CD4-positive, CD25-positive, alpha-beta regulatory T cell (primary cell): Measurements from ENCODE around the gene RHBDD3. TPM values are rescaled to one million over a fixed set of nuclear protein-coding genes. Genes with fewer than 3 reads are reported as not detected.
A peak's percentile ranks its signal among the peaks of the same experiment; 100 is the strongest.

Experiments used
- ATAC-seq, 2 donors: fragments of 150-1000 bp; cut with Tn5 transposase; one replicate each; pipeline ENCODE4 v1.10.0; 2021; ENCODE audit warnings: low read depth in 2 of 2, moderate number of reproducible peaks in 2 of 2, moderate library complexity in 1 of 2
- DNase-seq, 3 donors: peaks; one replicate each; pipeline versions ENCODE4 v3.0.0 to v3.0.0-alpha.2; 2012 to 2022; ENCODE audit warnings: mixed read lengths in 1 of 3
- H3K27ac ChIP-seq: one replicate; pipeline ENCODE4 v1.7.0; 2013; ENCODE audit warnings: mild to moderate bottlenecking, low read length; ENCODE audit not compliant: insufficient read depth, poor library complexity, severe bottlenecking
- H3K27me3 ChIP-seq: one replicate; pipeline ENCODE4 v1.7.0; 2013; ENCODE audit warnings: low read length; ENCODE audit not compliant: control insufficient read depth, insufficient read depth
- H3K36me3 ChIP-seq: one replicate; pipeline ENCODE4 v1.7.0; 2013; ENCODE audit warnings: mild to moderate bottlenecking, low read length, moderate library complexity; ENCODE audit not compliant: control insufficient read depth, insufficient read depth
- H3K4me1 ChIP-seq: 2 replicates; pipeline ENCODE4 v1.7.0; 2013; ENCODE audit warnings: mild to moderate bottlenecking, low read length; ENCODE audit not compliant: insufficient read depth, control insufficient read depth, poor library complexity, severe bottlenecking
- H3K4me3 ChIP-seq: one replicate; pipeline ENCODE4 v1.7.0; 2013; ENCODE audit warnings: low read depth, mild to moderate bottlenecking, low read length, moderate library complexity
- H3K9me3 ChIP-seq, 2 experiments: 1 replicate in 1 of 2; 2 replicates in 1 of 2; pipeline ENCODE4 v1.7.0; 2013; ENCODE audit warnings: low read length in 2 of 2, mild to moderate bottlenecking in 1 of 2, moderate library complexity in 1 of 2; ENCODE audit not compliant: control insufficient read depth in 2 of 2
- H3K27ac Mint-ChIP-seq, 3 donors: one replicate each; pipeline ENCODE4 v1.8.0; 2020 to 2022; ENCODE audit warnings: mild to moderate bottlenecking in 3 of 3, mixed read lengths in 3 of 3, moderate library complexity in 2 of 3
- H3K27me3 Mint-ChIP-seq: one replicate; pipeline ENCODE4 v1.8.0; 2022; ENCODE audit warnings: mild to moderate bottlenecking, mixed read lengths
- H3K36me3 Mint-ChIP-seq: one replicate; pipeline ENCODE4 v1.8.0; 2020; ENCODE audit warnings: mixed read lengths
- H3K4me1 Mint-ChIP-seq, 4 donors: one replicate each; pipeline ENCODE4 v1.8.0; 2020 to 2022; ENCODE audit warnings: mixed read lengths in 4 of 4, mild to moderate bottlenecking in 1 of 4
- H3K4me3 Mint-ChIP-seq, 4 donors: one replicate each; pipeline ENCODE4 v1.8.0; 2020 to 2022; ENCODE audit warnings: mild to moderate bottlenecking in 4 of 4, mixed read lengths in 4 of 4, moderate library complexity in 3 of 4
- H3K9me3 Mint-ChIP-seq, 7 donors: one replicate each; pipeline ENCODE4 v1.8.0; 2020 to 2022; ENCODE audit warnings: mixed read lengths in 7 of 7, mild to moderate bottlenecking in 3 of 7, moderate library complexity in 2 of 7
- polyA plus RNA-seq, 4 donors: library from polyadenylated mRNA; unstranded; fragments of 300-500 nt; fragmentation: Illumina TruSeq; gene quantifications; one replicate each; pipeline ENCODE4 v1.2.3, GENCODE V29; 2021
- total RNA-seq: library from RNA; stranded (reverse); gene quantifications from one replicate; pipeline ENCODE4 v1.2.3, GENCODE V29; 2022

Gene RHBDD3
- total RNA-seq (16.0 TPM), polyA plus RNA-seq (10 to 100 TPM in 2 of 4 donors, 1 to 10 TPM in 2; 6.5 to 11.4 (median 9.2) TPM)

- peak within 1 kb of the TSS; percentile 99 to 100 (median 99) for H3K27ac Mint-ChIP-seq
- H3K4me3 Mint-ChIP-seq = peak within 1 kb of the TSS; percentile 96 to 99 (median 96)
- peaks cover 0 to 2% (median 0%) of the 10 kb centered on the region in 7 donors for H3K9me3 Mint-ChIP-seq
- H3K27me3 Mint-ChIP-seq = peaks cover 4% of the 10 kb centered on the region
- peaks cover 21 to 60% (median 50%) of the 10 kb centered on the region in 4 donors for H3K4me1 Mint-ChIP-seq
- ATAC-seq = peak; percentile 92 to 94
- DNase-seq = peak; percentile 91 to 97 (median 96)
- peaks cover 22% of the 10 kb centered on the region for H3K36me3 Mint-ChIP-seq
- peaks cover 54% of the 10 kb centered on the region for H3K4me1 ChIP-seq
- peak within 1 kb of the TSS; percentile 93 for H3K27ac ChIP-seq
- no peaks in the 10 kb centered on the region for H3K27me3 ChIP-seq
- H3K4me3 ChIP-seq = peak within 1 kb of the TSS; percentile 87
- H3K9me3 ChIP-seq = no peaks in the 10 kb centered on the region
- H3K36me3 ChIP-seq = peaks cover 15% of the 10 kb centered on the region
Observed at GRCh38 chr22:29267858-29268510, at the start of gene RHBDD3, which contains the start of gene EWSR1. Gene RHBDD3 (minus strand): TSS chr22:29267981. CDS start chr22:29265626, 2,355 bp downstream. Gene EWSR1 (plus strand): TSS chr22:29268268. CDS start chr22:29268337, 69 bp downstream.

- Histone ChIP-seq H3K36me3 (no peaks in the 10 kb centered on the region), H3K27ac (no peak overlapping the region), H3K4me1 (peaks cover 16% of the 10 kb centered on the region), H3K9me3 (no peaks in the 10 kb centered on the region), H3K27me3 (peaks cover 7% of the 10 kb centered on the region), H3K4me3 (no peak overlapping the region)
- no peak for DNase-seq
- H3K27ac Mint-ChIP-seq = no peak overlapping the region
- H3K27me3 Mint-ChIP-seq = peaks cover 40% of the 10 kb centered on the region
- ATAC-seq = no peak
- H3K9me3 Mint-ChIP-seq = no peaks in the 10 kb centered on the region
- H3K36me3 Mint-ChIP-seq = no peaks in the 10 kb centered on the region
- peak overlapping the region in 3 of 4 donors; percentile 30 to 48 (median 40) for H3K4me3 Mint-ChIP-seq
- H3K4me1 Mint-ChIP-seq = peaks cover 0 to 17% (median 12%) of the 10 kb centered on the region in 4 donors
Observed at GRCh38 chr22:29316141-29316828, 48.5 kb upstream of the RHBDD3 start.

GRCh38 chr22:29315286-29316140 lies 47.7 kb upstream of the RHBDD3 start, which contains the start of gene RASL10A:
Gene RASL10A (minus strand): TSS chr22:29315697. CDS start chr22:29315246, 451 bp downstream.
- Histone ChIP-seq H3K4me1 (peaks cover 21% of the 10 kb centered on the region), H3K36me3 (no peaks in the 10 kb centered on the region), H3K9me3 (no peaks in the 10 kb centered on the region), H3K4me3 (no peak within 1 kb of the TSS), H3K27ac (no peak within 1 kb of the TSS), H3K27me3 (peaks cover 7% of the 10 kb centered on the region)
- Mint-ChIP-seq H3K4me1 (peaks cover 0 to 17% (median 12%) of the 10 kb centered on the region in 4 donors), H3K36me3 (no peaks in the 10 kb centered on the region), H3K4me3 (peak within 1 kb of the TSS; percentile 30 to 66 (median 42)), H3K27ac (no peak within 1 kb of the TSS), H3K27me3 (peaks cover 40% of the 10 kb centered on the region), H3K9me3 (no peaks in the 10 kb centered on the region)
- ATAC-seq (no peak), DNase-seq (no peak)

GRCh38 chr22:29314537-29315285 lies 46.9 kb upstream of the RHBDD3 start:
- Mint-ChIP-seq H3K27me3 (peaks cover 40% of the 10 kb centered on the region), H3K27ac (no peak overlapping the region), H3K36me3 (no peaks in the 10 kb centered on the region), H3K4me1 (peaks cover 0 to 17% (median 12%) of the 10 kb centered on the region in 4 donors), H3K4me3 (peak overlapping the region in 3 of 4 donors; percentile 35 to 66 (median 50)), H3K9me3 (no peaks in the 10 kb centered on the region)
- Histone ChIP-seq H3K4me3 (no peak overlapping the region), H3K36me3 (no peaks in the 10 kb centered on the region), H3K4me1 (peaks cover 21% of the 10 kb centered on the region), H3K9me3 (no peaks in the 10 kb centered on the region), H3K27ac (no peak overlapping the region), H3K27me3 (peaks cover 7% of the 10 kb centered on the region)
- DNase-seq (no peak), ATAC-seq (no peak)

- Mint-ChIP-seq H3K4me3 (peak overlapping the region in 2 of 4 donors; percentile 61 to 66), H3K27me3 (peaks cover 40% of the 10 kb centered on the region), H3K27ac (no peak overlapping the region), H3K36me3 (no peaks in the 10 kb centered on the region), H3K9me3 (no peaks in the 10 kb centered on the region), H3K4me1 (peaks cover 0 to 17% (median 12%) of the 10 kb centered on the region in 4 donors)
- H3K27me3 ChIP-seq = peaks cover 7% of the 10 kb centered on the region
- ATAC-seq = no peak
- H3K4me1 ChIP-seq = peaks cover 21% of the 10 kb centered on the region
- DNase-seq = peak in 1 of 3 donors; percentile 37
- H3K36me3 ChIP-seq = no peaks in the 10 kb centered on the region
- H3K4me3 ChIP-seq = no peak overlapping the region
- no peak overlapping the region for H3K27ac ChIP-seq
- H3K9me3 ChIP-seq = no peaks in the 10 kb centered on the region
Observed at GRCh38 chr22:29313576-29314466, 46.0 kb upstream of the RHBDD3 start.

GRCh38 chr22:29313126-29313575 lies 45.4 kb upstream of the RHBDD3 start:
- H3K27ac Mint-ChIP-seq = no peak overlapping the region
- H3K4me1 Mint-ChIP-seq = peaks cover 0 to 17% (median 12%) of the 10 kb centered on the region in 4 donors
- peaks cover 40% of the 10 kb centered on the region for H3K27me3 Mint-ChIP-seq
- H3K36me3 Mint-ChIP-seq = no peaks in the 10 kb centered on the region
- no peaks in the 10 kb centered on the region for H3K9me3 Mint-ChIP-seq
- Histone ChIP-seq H3K27me3 (peaks cover 7% of the 10 kb centered on the region), H3K4me3 (no peak overlapping the region), H3K36me3 (no peaks in the 10 kb centered on the region), H3K27ac (no peak overlapping the region), H3K9me3 (no peaks in the 10 kb centered on the region), H3K4me1 (peaks cover 21% of the 10 kb centered on the region)
- DNase-seq (peak in 1 of 3 donors; percentile 47), ATAC-seq (no peak)
- H3K4me3 Mint-ChIP-seq = no peak overlapping the region
